ENCODE measurements around the gene ADAM8.
"Not testable (repeated sequence)": the region's sequence is repeated elsewhere in the genome, so short reads cannot be mapped to it uniquely, and the experiment has no call there.

Gene ADAM8

GRCh38 chr10:133266056-133266795, 10.4 kb downstream of the ADAM8 start:
- in situ Hi-C loops (cut with HindIII; ENCODE audit: low pct_unique_long_range_greater_than_20kb, low sequenced_read_pairs): no loop called here

GRCh38 chr10:133265052-133265451, 11.6 kb downstream of the ADAM8 start:
- in situ Hi-C loops (cut with HindIII; ENCODE audit: low pct_unique_long_range_greater_than_20kb, low sequenced_read_pairs); DNase-seq (ENCODE audit: low read depth in 1 of 2, low spot score in 1 of 2): not testable (repeated sequence)

More at GRCh38 chr10:133266056-133266795, 10.4 kb downstream of the ADAM8 start:
- TF ChIP-seq JUND (IDR thresholded peaks at IDR 0.05; ENCODE audit: low read depth): no peak
- DNase-seq (ENCODE audit: low read depth in 1 of 2, low spot score in 1 of 2): no peak

GRCh38 chr10:133264461-133264860, 12.2 kb downstream of the ADAM8 start:
- no peak for TF ChIP-seq JUND (IDR thresholded peaks at IDR 0.05; ENCODE audit: low read depth)
- in situ Hi-C loops (cut with HindIII; ENCODE audit: low pct_unique_long_range_greater_than_20kb, low sequenced_read_pairs): no loop called here
- DNase-seq (ENCODE audit: low read depth in 1 of 2, low spot score in 1 of 2): no peak

GRCh38 chr10:133263674-133264073, 13.0 kb downstream of the ADAM8 start:
- in situ Hi-C loops (cut with HindIII; ENCODE audit: low pct_unique_long_range_greater_than_20kb, low sequenced_read_pairs): no loop called here
- TF ChIP-seq JUND (IDR thresholded peaks at IDR 0.05; ENCODE audit: low read depth): no peak
- no peak for DNase-seq (ENCODE audit: low read depth in 1 of 2, low spot score in 1 of 2)

GRCh38 chr10:133262696-133263095, 14.0 kb downstream of the ADAM8 start:
- DNase-seq (ENCODE audit: low read depth in 1 of 2, low spot score in 1 of 2): no peak
- TF ChIP-seq JUND (IDR thresholded peaks at IDR 0.05; ENCODE audit: low read depth): no peak
- in situ Hi-C loops (cut with HindIII; ENCODE audit: low pct_unique_long_range_greater_than_20kb, low sequenced_read_pairs): no loop called here

GRCh38 chr10:133261726-133262325, 14.8 kb downstream of the ADAM8 start:
- in situ Hi-C loops (cut with HindIII; ENCODE audit: low pct_unique_long_range_greater_than_20kb, low sequenced_read_pairs): no loop called here
- peak; percentile 65 to 77 for DNase-seq (ENCODE audit: low read depth in 1 of 2, low spot score in 1 of 2)
- TF ChIP-seq JUND (IDR thresholded peaks at IDR 0.05; ENCODE audit: low read depth): no peak

GRCh38 chr10:133260895-133261725, 15.6 kb downstream of the ADAM8 start:
- peak; percentile 44 to 72 for DNase-seq (ENCODE audit: low read depth in 1 of 2, low spot score in 1 of 2)
- in situ Hi-C loops (cut with HindIII; ENCODE audit: low pct_unique_long_range_greater_than_20kb, low sequenced_read_pairs): no loop called here
- TF ChIP-seq JUND (IDR thresholded peaks at IDR 0.05; ENCODE audit: low read depth): no peak

GRCh38 chr10:133259602-133259989, 17.1 kb downstream of the ADAM8 start:
- in situ Hi-C loops (cut with HindIII; ENCODE audit: low pct_unique_long_range_greater_than_20kb, low sequenced_read_pairs): no loop called here
- no peak for TF ChIP-seq JUND (IDR thresholded peaks at IDR 0.05; ENCODE audit: low read depth)
- no peak for DNase-seq (ENCODE audit: low read depth in 1 of 2, low spot score in 1 of 2)

GRCh38 chr10:133258818-133259601, 17.7 kb downstream of the ADAM8 start:
- no peak for DNase-seq (ENCODE audit: low read depth in 1 of 2, low spot score in 1 of 2)
- TF ChIP-seq JUND (IDR thresholded peaks at IDR 0.05; ENCODE audit: low read depth): no peak
- in situ Hi-C loops (cut with HindIII; ENCODE audit: low pct_unique_long_range_greater_than_20kb, low sequenced_read_pairs): no loop called here

GRCh38 chr10:133258066-133258817, 18.4 kb downstream of the ADAM8 start:
- DNase-seq (ENCODE audit: low read depth in 1 of 2, low spot score in 1 of 2): peak in 1 of 2 experiments; percentile 47
- TF ChIP-seq JUND (IDR thresholded peaks at IDR 0.05; ENCODE audit: low read depth): no peak
- in situ Hi-C loops (cut with HindIII; ENCODE audit: low pct_unique_long_range_greater_than_20kb, low sequenced_read_pairs): no loop called here

GRCh38 chr10:133257489-133258065, 19.1 kb downstream of the ADAM8 start:
- in situ Hi-C loops (cut with HindIII; ENCODE audit: low pct_unique_long_range_greater_than_20kb, low sequenced_read_pairs): no loop called here
- peak; percentile 80 to 83 for DNase-seq (ENCODE audit: low read depth in 1 of 2, low spot score in 1 of 2)
- no peak for TF ChIP-seq JUND (IDR thresholded peaks at IDR 0.05; ENCODE audit: low read depth)
